Keratinocyte (primary cell): ENCODE results near the gene CDH16. TPM values are rescaled to one million over a fixed set of nuclear protein-coding genes. Genes with fewer than 3 reads are reported as not detected.

ENCODE experiments used
- DNase-seq: peaks from one replicate; pipeline ENCODE4 v3.0.0-alpha.2; 2011; ENCODE audit warnings: low read depth, missing footprints, low spot score
- FAIRE-seq: peaks from 2 replicates; lab custom pipeline; 2011; peaks lifted over from hg19 to GRCh38; lab: Jason Lieb, UNC
- H2AFZ ChIP-seq: 2 replicates; pipeline ENCODE4 v1.6.0; 2012; ENCODE audit warnings: low read length, control low read depth, inconsistent platforms; ENCODE audit not compliant: control insufficient read depth
- H3K27ac ChIP-seq: 2 replicates; pipeline ENCODE4 v1.5.1; 2011; ENCODE audit warnings: low read length; ENCODE audit not compliant: control insufficient read depth, insufficient read depth
- H3K27me3 ChIP-seq: 3 replicates; pipeline ENCODE4 v1.6.0; 2011; ENCODE audit warnings: low read length; ENCODE audit not compliant: control insufficient read depth, insufficient read depth; ENCODE audit errors: extremely low read depth
- H3K36me3 ChIP-seq, 2 experiments: 2 replicates in 1 of 2; 3 replicates in 1 of 2; pipeline ENCODE4 v1.5.1; 2011; ENCODE audit warnings: low read length in 2 of 2, mild to moderate bottlenecking in 1 of 2; ENCODE audit not compliant: control insufficient read depth in 2 of 2, insufficient read depth in 2 of 2; ENCODE audit errors: extremely low read depth in 1 of 2
- H3K4me1 ChIP-seq: 3 replicates; pipeline ENCODE4 v1.5.1; 2011; ENCODE audit warnings: low read length; ENCODE audit not compliant: control insufficient read depth, insufficient read depth; ENCODE audit errors: extremely low read depth
- H3K4me2 ChIP-seq: 3 replicates; pipeline ENCODE4 v1.6.0; 2011; ENCODE audit warnings: low read depth, low read length; ENCODE audit not compliant: control insufficient read depth, insufficient read depth; ENCODE audit errors: extremely low read depth
- H3K4me3 ChIP-seq, 3 experiments: fragments of 200-600 bp in 1 of 3; sonication (generic) in 1 of 3; 2 replicates in 2 of 3; 3 replicates in 1 of 3; pipeline ENCODE4 v1.5.1; 2011 to 2016; ENCODE audit warnings: low read length in 3 of 3, mild to moderate bottlenecking in 3 of 3, control low read depth in 2 of 3, inconsistent platforms in 1 of 3, low read depth in 1 of 3, mixed read lengths in 1 of 3, mixed run types in 1 of 3, moderate library complexity in 1 of 3; ENCODE audit not compliant: control insufficient read depth in 2 of 3, insufficient read depth in 2 of 3; ENCODE audit errors: extremely low read depth in 1 of 3
- H3K79me2 ChIP-seq: 2 replicates; pipeline ENCODE4 v1.6.0; 2012; ENCODE audit warnings: low read length; ENCODE audit not compliant: control insufficient read depth, insufficient read depth
- H3K9ac ChIP-seq: 3 replicates; pipeline ENCODE4 v1.6.0; 2011; ENCODE audit warnings: low read length; ENCODE audit not compliant: control insufficient read depth, insufficient read depth; ENCODE audit errors: extremely low read depth
- H3K9me1 ChIP-seq: 3 replicates; pipeline ENCODE4 v1.6.0; 2011; ENCODE audit warnings: low read length; ENCODE audit not compliant: control insufficient read depth, insufficient read depth; ENCODE audit errors: extremely low read depth
- H3K9me3 ChIP-seq: 2 replicates; pipeline ENCODE4 v1.5.1; 2012; ENCODE audit warnings: low read depth, low read length; ENCODE audit not compliant: control insufficient read depth
- H4K20me1 ChIP-seq: 3 replicates; pipeline ENCODE4 v1.6.0; 2011; ENCODE audit warnings: low read length; ENCODE audit not compliant: control insufficient read depth, insufficient read depth; ENCODE audit errors: extremely low read depth
- CTCF ChIP-seq, 3 experiments: IDR thresholded peaks in 1 of 3; conservative IDR thresholded peaks in 1 of 3; optimal IDR thresholded peaks in 1 of 3; 2 replicates in 2 of 3; 3 replicates in 1 of 3; pipeline versions ENCODE3 to v1.5.1; 2011; ENCODE audit warnings: low read length in 3 of 3, mild to moderate bottlenecking in 3 of 3, moderate library complexity in 2 of 3, control low read depth in 1 of 3, inconsistent platforms in 1 of 3; ENCODE audit not compliant: insufficient read depth in 2 of 3; ENCODE audit errors: extremely low read depth in 1 of 3
- EZH2 ChIP-seq: IDR thresholded peaks from one replicate; pipeline ENCODE4 v1.6.1; 2012; ENCODE audit warnings: inconsistent platforms, mild to moderate bottlenecking, low read length, moderate library complexity
- dilution Hi-C: fragments of 300-500 bp; cut with MboI; formaldehyde crosslinking; loops from one replicate; pipeline ENCODE4 v1.7.0; 2020; ENCODE audit warnings: low sequenced_read_pairs; ENCODE audit not compliant: extremely low pct_ligation_motif_present
- polyA plus RNA-seq, 5 experiments: library from polyadenylated mRNA; depleted of rRNA in 3 of 5; stranded (reverse) in 3 of 5; stranded (forward) in 1 of 5; unstranded in 1 of 5; fragments of >200 nt; gene quantifications; 1 replicate in 1 of 5; 2 replicates in 3 of 5; 3 replicates in 1 of 5; pipeline versions ENCODE4 v1.2.1 to v1.2.3, GENCODE V29; 2011 to 2012; ENCODE audit warnings: missing spikeins in 2 of 5, low read depth in 1 of 5, low replicate concordance in 1 of 5

The CDH16 gene
- polyA plus RNA-seq, 1 donor (not counting 4 experiments of a cell fraction or from before 2014, with no cell fraction given): 0.45 TPM

GRCh38 chr16:66944054-66944441, 25.4 kb upstream of the CDH16 start:
- H2AFZ ChIP-seq: no peak overlapping the region
- dilution Hi-C loops: no loop called here
- no peaks in the 10 kb centered on the region for H3K9me1 ChIP-seq
- peaks cover 3% of the 10 kb centered on the region for H3K79me2 ChIP-seq
- H3K9ac ChIP-seq: no peak overlapping the region
- DNase-seq (no peak), FAIRE-seq (no peak)
- no peaks in the 10 kb centered on the region for H3K27me3 ChIP-seq
- H3K27ac ChIP-seq: no peak overlapping the region
- TF ChIP-seq CTCF (optimal IDR thresholded peaks at IDR 0.05 in 1 of 3, IDR thresholded peaks at IDR 0.05 in 1 of 3, conservative IDR thresholded peaks at IDR 0.05 in 1 of 3; ENCODE audit: extremely low read depth in 1 of 3, insufficient read depth in 2 of 3, low read length in 3 of 3): no peak
- no peak overlapping the region for H3K4me2 ChIP-seq
- H3K36me3 ChIP-seq: peaks cover 40 to 41% of the 10 kb centered on the region in 2 experiments
- H3K4me1 ChIP-seq: peaks cover 11% of the 10 kb centered on the region
- no peak overlapping the region for H3K4me3 ChIP-seq
- no peaks in the 10 kb centered on the region for H3K9me3 ChIP-seq
- no peaks in the 10 kb centered on the region for H4K20me1 ChIP-seq

- Histone ChIP-seq H3K36me3 (peaks cover 43 to 46% of the 10 kb centered on the region in 2 experiments), H3K9me3 (no peaks in the 10 kb centered on the region), H3K79me2 (peaks cover 6% of the 10 kb centered on the region), H3K9me1 (no peaks in the 10 kb centered on the region), H3K9ac (no peak overlapping the region), H4K20me1 (no peaks in the 10 kb centered on the region), H3K4me1 (peaks cover 6% of the 10 kb centered on the region), H3K27me3 (no peaks in the 10 kb centered on the region), H3K4me3 (no peak overlapping the region), H2AFZ (no peak overlapping the region), H3K4me2 (no peak overlapping the region), H3K27ac (no peak overlapping the region)
- TF ChIP-seq CTCF (optimal IDR thresholded peaks at IDR 0.05 in 1 of 3, IDR thresholded peaks at IDR 0.05 in 1 of 3, conservative IDR thresholded peaks at IDR 0.05 in 1 of 3; ENCODE audit: extremely low read depth in 1 of 3, insufficient read depth in 2 of 3, low read length in 3 of 3): no peak
- no peak for TF ChIP-seq EZH2
- DNase-seq: no peak
- FAIRE-seq: no peak
- dilution Hi-C loops: no loop called here
Measured at GRCh38 chr16:66943426-66944053, 24.9 kb upstream of the CDH16 start.
